Bone marrow (tissue), 2 donors: Measurements from ENCODE around the gene CRACDL.

ENCODE experiments used
- DNase-seq, 2 donors: peaks; one replicate each; lab custom pipeline; 2025; lab: John Stamatoyannopoulos, UW

CRACDL gene

GRCh38 chr2:98935777-98936352, at the start of gene CRACDL:
Gene CRACDL, minus strand, starts transcription at chr2:98936225. Its CDS starts 89,425 bp downstream, at chr2:98846800.
- no peak for DNase-seq

- DNase-seq = no peak
Measured at GRCh38 chr2:98975611-98976010, 39.6 kb upstream of the CRACDL start.

- DNase-seq = no peak
Measured at GRCh38 chr2:98972582-98973167, 36.6 kb upstream of the CRACDL start.

- DNase-seq = no peak
Measured at GRCh38 chr2:98959810-98960507, 23.9 kb upstream of the CRACDL start.

DNA sequence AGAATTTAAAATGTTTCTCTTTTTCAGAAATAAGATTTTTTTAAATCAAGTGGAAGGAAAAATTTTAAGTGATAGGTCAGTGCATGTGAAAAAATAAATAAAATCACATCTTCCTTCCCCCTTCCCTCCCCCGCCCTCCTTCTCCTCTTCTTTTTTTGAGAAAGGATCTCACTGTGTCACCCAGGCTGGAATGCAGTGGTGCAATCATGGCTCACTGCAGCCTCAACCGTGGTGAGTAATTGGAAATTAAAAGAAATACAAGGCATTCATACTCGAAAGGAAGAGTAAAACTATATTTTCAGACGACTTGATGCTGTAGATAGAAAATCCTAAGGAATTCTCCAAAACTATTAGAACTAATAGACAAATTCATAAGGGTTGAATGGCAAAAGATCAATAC, 16.9 kb upstream of the CRACDL start:
- no peak for DNase-seq

- DNase-seq = no peak
Measured at GRCh38 chr2:98948956-98949739, 13.1 kb upstream of the CRACDL start.

- DNase-seq = no peak
Measured at GRCh38 chr2:98947554-98947953, 11.5 kb upstream of the CRACDL start.

DNA sequence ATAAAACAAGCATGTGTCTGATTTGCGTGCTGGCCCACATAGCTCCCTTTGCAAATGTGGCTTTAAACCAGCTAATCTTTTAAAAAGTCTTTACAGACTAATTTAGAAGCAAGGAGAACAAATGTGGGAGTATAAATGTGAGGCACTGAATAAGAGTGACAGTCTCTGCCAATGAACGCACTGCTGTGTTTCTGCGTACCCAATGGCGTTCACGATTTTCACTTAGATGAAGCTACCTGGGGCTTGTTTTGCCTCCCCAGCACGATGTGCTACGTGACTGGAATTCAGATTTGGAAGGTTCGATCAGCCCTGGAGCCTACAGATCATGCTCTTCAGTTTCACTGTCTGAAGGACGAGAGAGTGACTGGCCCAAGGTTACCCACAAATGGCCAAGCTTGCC, 10.8 kb upstream of the CRACDL start:
- no peak for DNase-seq

- no peak for DNase-seq
Measured at GRCh38 chr2:98944775-98945174, 8.8 kb upstream of the CRACDL start.

DNA sequence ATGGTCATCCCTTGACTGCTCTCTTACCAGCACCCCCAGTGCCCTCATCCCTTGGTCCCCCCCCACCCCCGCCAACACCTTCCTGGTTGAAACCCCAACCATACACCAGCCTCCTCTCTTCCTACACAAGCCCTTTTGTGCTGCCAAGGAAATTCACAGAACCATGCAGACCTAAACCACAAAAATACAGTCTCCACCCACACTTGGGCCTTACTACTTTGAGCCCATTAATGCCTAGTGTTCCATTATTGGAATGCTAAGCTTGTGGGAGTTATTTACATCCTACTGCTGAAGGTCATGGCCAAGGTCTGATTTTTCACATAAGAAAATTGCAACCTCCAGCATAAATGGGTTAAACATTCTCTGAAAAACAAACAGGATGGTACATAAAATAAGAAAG, 4.1 kb upstream of the CRACDL start:
- DNase-seq = no peak

DNA sequence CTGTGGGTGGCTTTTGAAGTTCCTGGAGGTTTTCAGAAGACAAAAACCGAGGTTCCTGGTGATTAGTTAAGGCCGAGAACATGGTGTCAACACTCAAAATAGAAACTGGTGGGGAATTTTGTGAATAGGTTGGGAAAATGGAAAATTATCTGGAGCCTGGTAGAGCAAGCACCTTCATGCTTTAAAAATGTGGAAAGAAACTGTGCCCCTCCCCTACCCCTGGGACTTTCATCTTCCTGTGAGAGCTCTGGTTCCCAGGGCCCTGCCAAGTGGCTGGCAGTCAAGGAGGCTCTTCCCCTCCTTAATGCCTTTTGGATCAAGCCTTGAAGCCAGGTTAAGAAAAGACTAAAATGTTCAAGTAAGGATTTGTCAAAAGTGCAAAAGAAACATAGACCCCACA, 1.9 kb upstream of the CRACDL start:
- DNase-seq = no peak

- DNase-seq = no peak
Measured at GRCh38 chr2:98936353-98937351, 627 bp upstream of the CRACDL start.

- DNase-seq = no peak
Measured at GRCh38 chr2:98935111-98935770, 784 bp downstream of the CRACDL start.

DNA sequence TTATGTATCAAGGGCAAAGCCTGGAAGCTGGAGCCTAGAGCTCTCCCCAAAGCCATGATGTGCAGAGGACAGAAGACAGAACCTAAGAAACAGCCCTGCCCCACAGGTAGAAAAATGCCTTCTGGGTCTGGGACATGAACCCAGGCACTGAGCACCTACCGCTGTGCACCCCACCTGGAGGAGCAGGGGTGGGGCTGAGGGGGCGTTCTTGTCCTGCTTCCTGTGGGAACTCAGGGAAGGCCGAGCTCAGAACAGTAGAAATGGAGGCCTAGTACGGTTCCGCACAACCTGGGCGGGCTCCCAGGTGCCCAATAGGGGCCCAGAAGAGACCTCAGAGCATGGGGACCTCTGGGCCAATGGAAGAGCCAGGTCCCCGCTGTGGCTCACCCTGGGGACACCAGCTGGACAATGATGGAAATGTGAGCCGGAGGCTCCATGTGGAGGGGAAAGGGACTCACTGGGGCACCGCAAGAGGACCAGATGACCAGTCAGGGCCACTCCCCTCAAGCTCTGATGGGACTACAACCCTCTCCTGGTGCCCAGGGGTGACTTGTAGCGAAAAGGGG, 3.2 kb downstream of the CRACDL start:
- DNase-seq = no peak

DNA sequence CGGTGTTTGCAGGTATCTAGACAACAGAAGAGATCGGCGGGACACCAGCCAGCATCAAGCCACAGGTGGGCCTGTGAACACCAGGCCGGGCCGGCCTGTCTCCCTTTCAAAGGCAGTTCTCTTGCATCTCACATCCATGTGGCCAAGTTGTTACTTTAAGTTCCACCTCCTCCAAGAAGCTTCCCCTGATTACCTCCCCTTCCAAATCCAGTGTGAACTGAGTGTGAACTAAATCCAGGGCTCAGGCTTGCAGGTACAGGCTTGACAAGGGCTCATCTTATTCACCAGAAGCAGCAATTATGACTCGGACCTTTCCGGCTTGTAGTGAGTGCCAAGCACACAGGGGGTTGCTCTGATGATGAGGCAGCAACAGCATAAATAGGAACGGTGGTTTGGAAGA, 3.9 kb downstream of the CRACDL start:
- no peak for DNase-seq

DNA sequence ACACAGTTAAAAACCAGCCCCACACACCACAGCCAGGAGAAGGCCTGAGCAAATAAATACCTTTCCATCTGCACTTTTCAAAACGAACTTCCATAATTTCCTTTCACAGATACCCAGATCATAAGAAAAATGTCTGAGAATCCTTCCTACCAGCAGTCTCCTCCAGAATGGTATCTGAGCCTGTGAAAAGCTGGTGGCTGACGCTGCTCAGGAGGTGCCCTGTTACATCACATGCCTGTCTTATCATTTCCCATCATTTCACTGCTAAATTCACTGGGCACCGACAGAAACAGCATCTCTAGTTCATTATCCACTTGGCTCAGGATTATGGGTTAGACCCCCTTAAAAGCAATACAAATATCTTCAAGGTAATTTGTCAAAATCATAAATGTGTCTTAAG, 4.4 kb downstream of the CRACDL start:
- no peak for DNase-seq

- no peak for DNase-seq
Measured at GRCh38 chr2:98929920-98930319, 6.1 kb downstream of the CRACDL start.

DNA sequence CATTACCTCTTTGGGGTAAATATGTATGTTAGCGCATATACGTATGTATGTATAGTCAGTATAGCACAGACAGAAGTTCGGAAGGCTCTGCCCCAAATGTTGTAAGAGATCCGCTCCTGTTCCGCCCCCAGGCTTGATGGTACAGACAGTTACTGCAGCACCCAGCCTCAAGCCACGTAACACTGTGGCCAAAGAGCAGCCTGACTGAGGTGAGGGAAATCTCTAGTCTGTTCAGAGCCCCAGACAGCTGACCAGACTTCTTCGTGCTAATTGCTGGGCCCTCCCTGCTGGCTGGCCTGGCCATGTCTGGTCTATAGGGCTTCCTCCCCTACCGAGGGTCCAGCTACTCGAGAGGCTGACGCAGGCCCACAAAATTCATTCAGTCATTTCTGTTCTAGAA, 7.8 kb downstream of the CRACDL start:
- no peak for DNase-seq

DNA sequence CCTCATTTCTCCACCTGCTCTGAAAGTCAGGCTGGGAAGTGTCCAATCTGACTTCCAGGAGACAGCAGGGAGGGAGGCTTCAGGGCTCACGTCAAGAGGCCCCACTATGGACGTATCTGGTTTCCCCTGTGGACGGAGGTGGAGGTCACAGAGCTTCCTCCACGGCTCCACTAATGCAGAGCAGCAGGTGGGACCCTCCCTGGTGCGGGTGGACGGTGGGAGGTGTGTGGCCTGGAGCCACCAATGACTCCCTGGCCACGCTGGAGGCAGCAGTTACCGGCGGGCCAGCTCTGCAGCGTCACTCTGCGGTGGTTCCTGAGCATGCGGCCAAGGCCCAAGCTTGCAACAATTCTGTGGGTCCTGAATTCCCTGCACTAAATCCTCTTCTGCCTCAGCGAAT, 9.0 kb downstream of the CRACDL start:
- DNase-seq = no peak

DNA sequence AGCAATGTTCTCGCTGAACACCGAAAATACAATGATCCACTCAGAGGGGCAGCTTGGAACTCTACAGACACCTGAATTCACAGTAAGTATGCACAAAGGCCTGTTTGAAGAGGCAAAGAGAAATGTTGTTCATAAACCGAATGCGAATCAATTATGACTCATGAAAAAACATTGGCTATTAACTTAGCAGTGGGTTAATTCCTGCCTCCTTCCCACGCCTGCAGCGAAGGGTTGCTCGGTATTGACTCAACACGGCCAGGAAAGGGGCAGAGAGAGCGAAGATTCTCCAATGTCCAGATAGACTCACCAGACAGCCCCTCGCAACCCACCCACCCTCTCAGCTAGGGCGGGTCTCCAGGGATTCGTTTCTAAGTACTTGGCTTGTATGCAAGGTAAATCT, 9.4 kb downstream of the CRACDL start:
- no peak for DNase-seq

DNA sequence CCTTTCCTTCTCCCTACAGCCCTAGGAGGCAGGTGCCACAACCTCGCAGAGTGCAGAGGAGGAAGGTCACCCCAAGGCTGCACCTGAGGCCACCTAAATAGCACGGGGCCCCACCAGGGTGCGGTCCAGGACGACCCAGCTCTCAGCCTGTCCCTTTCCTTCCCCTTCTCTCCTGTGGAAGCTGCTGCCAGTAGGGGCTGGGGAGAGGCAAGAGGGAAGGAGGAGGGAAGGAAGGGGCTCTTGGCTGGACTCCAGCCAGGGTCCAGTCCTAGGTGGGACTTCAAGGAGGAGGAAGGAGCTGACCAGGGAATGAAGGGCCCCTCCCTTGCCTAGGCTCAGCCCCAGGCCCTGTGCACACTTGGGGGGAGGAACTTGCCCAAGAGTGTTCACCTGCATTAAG, 11.1 kb downstream of the CRACDL start:
- DNase-seq = no peak
